SK-N-SH treated with all-trans-retinoic acid at 6 μM for 48 hours (cell line): Measurements from ENCODE around the gene ING3.

Experiments used
- ARNTL ChIP-seq: fragments of 450-650 bp; formaldehyde crosslinking; IDR thresholded peaks from 2 replicates; pipeline ENCODE4 v1.5.0; 2020; ENCODE audit warnings: low read depth, mild to moderate bottlenecking, moderate library complexity, borderline replicate concordance
- BACH2 ChIP-seq: fragments of 250-450 bp; sonication (Bioruptor Pico); IDR thresholded peaks from 2 replicates; pipeline ENCODE4 v1.9.0; 2021; ENCODE audit warnings: mild to moderate bottlenecking, borderline replicate concordance
- ISL1 ChIP-seq: fragments of 250-450 bp; sonication (Bioruptor Pico); IDR thresholded peaks from 2 replicates; pipeline ENCODE4 v2.1.2; 2022; ENCODE audit warnings: mild to moderate bottlenecking, moderate library complexity
- PATZ1 ChIP-seq: fragments of 250-450 bp; sonication (Bioruptor Pico); IDR thresholded peaks from 2 replicates; pipeline ENCODE4 v1.8.0; 2020; ENCODE audit warnings: mild to moderate bottlenecking, moderate library complexity, borderline replicate concordance
- TCF4 ChIP-seq: fragments of 250-450 bp; sonication (Bioruptor Pico); IDR thresholded peaks from 2 replicates; pipeline ENCODE4 v1.8.0; 2021; ENCODE audit warnings: mild to moderate bottlenecking, moderate library complexity, borderline replicate concordance
- ZFP30 ChIP-seq: fragments of 450-650 bp; formaldehyde crosslinking; IDR thresholded peaks from 2 replicates; pipeline ENCODE4 v1.5.0; 2022; ENCODE audit warnings: mild to moderate bottlenecking, moderate library complexity
- ZNF565 ChIP-seq: fragments of 450-650 bp; formaldehyde crosslinking; conservative IDR thresholded peaks from 2 replicates; pipeline ENCODE4 v1.5.0; 2020; ENCODE audit warnings: low read depth, mild to moderate bottlenecking, moderate library complexity
- TF ChIP-seq, protein P1 (sequence below): fragments of 250-450 bp; sonication (Bioruptor Pico); IDR thresholded peaks from 2 replicates; pipeline ENCODE4 v1.5.1; 2020; ENCODE audit warnings: low read depth, mild to moderate bottlenecking, moderate library complexity
- TF ChIP-seq, protein P2 (sequence below): fragments of 250-450 bp; sonication (Bioruptor Pico); IDR thresholded peaks from 2 replicates; pipeline ENCODE4 v1.8.0; 2021; ENCODE audit warnings: low read depth, mild to moderate bottlenecking, moderate library complexity, borderline replicate concordance

GRCh38 chr7:121024611-121025010 is 74.0 kb downstream of the ING3 start:
- TF ChIP-seq ISL1 (CRISPR knock-in tag) (no peak), PATZ1 (CRISPR knock-in tag) (no peak), ZFP30 (CRISPR knock-in tag) (no peak), ARNTL (CRISPR knock-in tag) (no peak), ZNF565 (CRISPR knock-in tag) (no peak), TCF4 (CRISPR knock-in tag) (no peak), BACH2 (CRISPR knock-in tag) (no peak)
- TF ChIP-seq, protein P1, sequence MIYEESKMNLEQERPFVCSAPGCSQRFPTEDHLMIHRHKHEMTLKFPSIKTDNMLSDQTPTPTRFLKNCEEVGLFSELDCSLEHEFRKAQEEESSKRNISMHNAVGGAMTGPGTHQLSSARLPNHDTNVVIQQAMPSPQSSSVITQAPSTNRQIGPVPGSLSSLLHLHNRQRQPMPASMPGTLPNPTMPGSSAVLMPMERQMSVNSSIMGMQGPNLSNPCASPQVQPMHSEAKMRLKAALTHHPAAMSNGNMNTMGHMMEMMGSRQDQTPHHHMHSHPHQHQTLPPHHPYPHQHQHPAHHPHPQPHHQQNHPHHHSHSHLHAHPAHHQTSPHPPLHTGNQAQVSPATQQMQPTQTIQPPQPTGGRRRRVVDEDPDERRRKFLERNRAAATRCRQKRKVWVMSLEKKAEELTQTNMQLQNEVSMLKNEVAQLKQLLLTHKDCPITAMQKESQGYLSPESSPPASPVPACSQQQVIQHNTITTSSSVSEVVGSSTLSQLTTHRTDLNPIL (CRISPR knock-in tag), result no peak
- TF ChIP-seq, protein P2, sequence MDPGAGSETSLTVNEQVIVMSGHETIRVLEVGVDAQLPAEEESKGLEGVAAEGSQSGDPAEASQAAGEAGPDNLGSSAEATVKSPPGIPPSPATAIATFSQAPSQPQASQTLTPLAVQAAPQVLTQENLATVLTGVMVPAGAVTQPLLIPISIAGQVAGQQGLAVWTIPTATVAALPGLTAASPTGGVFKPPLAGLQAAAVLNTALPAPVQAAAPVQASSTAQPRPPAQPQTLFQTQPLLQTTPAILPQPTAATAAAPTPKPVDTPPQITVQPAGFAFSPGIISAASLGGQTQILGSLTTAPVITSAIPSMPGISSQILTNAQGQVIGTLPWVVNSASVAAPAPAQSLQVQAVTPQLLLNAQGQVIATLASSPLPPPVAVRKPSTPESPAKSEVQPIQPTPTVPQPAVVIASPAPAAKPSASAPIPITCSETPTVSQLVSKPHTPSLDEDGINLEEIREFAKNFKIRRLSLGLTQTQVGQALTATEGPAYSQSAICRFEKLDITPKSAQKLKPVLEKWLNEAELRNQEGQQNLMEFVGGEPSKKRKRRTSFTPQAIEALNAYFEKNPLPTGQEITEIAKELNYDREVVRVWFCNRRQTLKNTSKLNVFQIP (CRISPR knock-in tag), result no peak
